ENCODE data around the gene FAHD2B.
"Not testable (repeated sequence)": the region's sequence is repeated elsewhere in the genome, so short reads cannot be mapped to it uniquely, and the experiment has no call there.

FAHD2B gene, protein sequence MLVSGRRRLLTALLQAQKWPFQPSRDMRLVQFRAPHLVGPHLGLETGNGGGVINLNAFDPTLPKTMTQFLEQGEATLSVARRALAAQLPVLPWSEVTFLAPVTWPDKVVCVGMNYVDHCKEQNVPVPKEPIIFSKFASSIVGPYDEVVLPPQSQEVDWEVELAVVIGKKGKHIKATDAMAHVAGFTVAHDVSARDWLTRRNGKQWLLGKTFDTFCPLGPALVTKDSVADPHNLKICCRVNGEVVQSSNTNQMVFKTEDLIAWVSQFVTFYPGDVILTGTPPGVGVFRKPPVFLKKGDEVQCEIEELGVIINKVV

DNA sequence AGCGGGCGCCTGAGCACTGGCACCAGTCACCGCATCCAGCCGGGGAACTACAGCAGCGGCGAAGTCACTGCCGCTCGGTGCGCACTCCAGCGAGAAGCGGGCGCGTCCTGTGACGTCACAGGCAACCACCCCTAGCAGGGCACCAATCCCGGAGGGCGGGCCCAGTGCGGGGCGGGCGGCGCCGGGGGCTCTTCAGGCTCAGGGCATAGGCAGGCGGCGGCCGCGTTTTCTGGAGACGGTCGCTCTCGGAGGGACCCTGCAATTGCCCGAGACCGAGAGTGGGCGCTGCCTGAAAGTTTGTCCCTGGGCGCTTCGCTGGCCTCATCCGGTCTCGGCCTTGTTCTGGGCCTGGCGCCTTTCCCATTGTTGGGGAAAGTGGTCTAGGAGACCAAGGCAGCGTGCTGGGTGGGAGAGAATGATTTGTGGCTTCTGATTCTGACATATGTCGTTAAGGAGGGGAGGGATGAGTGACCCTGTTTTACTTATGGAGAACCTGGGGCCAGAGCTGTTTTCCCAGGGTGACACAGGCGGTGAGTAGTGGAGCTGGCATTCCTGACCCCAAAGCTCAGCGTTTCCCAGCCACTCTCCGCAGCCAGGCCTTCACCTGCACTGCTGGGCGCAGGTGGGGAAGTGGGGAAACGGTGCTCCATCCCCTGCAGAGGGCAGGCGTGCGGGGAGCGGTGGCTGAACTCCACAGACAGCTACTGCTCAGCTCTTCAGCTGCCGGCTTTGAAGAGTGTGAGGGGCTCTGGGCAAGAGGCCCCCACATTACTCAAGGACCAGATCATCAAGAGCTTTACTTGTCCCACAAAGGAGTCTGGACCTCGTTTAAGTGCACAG lies at the start of gene FAHD2B:
FAHD2B (minus strand) TSS at position 111 of the 840 bp plus-strand sequence. CDS start 3,176 bp downstream, outside the sequence.
- POLR2A ChIA-PET, result not testable (repeated sequence)
- CTCF ChIA-PET, result interaction anchor here (0.9 to 1.5 kb wide), 2 partner anchors 17 to 237 kb away, joined by 3 to 8 read pairs; partner anchors contain the start of genes ANKRD36 and ANKRD39
- DNase-seq (ENCODE audit: extremely low spot score), result peak; percentile 55

DNA sequence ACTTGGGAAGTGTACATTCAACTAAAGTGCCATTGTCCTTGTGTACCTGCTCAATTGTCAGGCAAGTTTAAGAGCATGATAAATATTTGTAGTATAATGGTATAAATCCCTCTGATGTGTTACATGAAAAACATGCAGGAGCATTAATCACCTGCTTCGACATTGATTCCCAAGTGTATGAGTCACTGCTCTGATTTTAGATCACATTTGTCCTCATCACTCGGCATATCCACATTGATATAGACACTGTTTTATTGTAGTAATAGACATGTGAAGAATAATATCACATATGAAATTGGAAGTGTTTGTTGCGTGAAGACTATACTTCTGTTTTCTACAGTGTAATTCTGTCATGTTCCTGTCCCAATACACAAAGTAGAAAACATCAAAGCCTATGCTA lies 49.3 kb upstream of the FAHD2B start:
- POLR2A ChIA-PET; CTCF ChIA-PET; DNase-seq (ENCODE audit: extremely low spot score): not testable (repeated sequence)

DNA sequence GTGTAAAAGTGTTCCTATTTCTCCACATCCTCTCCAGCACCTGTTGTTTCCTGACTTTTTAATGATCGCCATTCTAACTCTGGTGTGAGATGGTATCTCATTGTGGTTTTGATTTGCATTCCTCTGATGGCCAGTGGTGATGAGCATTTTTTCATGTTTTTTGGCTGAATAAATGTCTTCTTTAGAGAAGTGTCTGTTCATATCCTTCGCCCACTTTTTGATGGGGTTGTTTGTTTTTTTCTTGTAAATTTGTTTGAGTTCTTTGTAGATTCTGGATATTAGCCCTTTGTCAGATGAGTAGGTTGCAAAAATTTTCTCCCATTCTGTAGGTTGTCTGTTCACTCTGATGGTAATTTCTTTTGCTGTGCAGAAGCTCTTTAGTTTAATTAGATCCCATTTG lies 34.4 kb upstream of the FAHD2B start:
- POLR2A ChIA-PET; DNase-seq (ENCODE audit: extremely low spot score); CTCF ChIA-PET: not testable (repeated sequence)

DNA sequence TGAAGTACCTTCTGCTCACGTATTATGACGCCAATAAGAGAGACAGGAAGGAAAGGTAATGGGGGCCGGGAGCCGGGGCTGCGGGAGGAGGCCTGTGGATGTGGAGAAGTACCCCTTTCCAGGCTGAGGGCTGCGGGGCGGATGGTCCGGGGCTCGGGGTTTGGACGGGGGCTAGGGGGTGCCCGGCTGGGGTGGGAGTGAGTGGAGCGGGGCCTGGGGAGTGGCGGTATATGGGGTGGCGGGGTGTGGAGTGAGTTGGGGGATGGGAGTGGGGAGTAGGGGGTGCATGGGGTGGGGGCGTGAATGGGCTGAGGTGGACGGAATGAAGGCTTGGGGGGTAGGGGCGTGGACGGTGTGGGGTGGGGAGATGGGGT lies 19.2 kb upstream of the FAHD2B start:
- DNase-seq (ENCODE audit: extremely low spot score); POLR2A ChIA-PET: not testable (repeated sequence)
- CTCF ChIA-PET, result interaction anchor here (2.1 kb wide), 1 partner anchor 10 kb away, joined by 7 read pairs; no protein-coding TSS in a partner anchor

DNA sequence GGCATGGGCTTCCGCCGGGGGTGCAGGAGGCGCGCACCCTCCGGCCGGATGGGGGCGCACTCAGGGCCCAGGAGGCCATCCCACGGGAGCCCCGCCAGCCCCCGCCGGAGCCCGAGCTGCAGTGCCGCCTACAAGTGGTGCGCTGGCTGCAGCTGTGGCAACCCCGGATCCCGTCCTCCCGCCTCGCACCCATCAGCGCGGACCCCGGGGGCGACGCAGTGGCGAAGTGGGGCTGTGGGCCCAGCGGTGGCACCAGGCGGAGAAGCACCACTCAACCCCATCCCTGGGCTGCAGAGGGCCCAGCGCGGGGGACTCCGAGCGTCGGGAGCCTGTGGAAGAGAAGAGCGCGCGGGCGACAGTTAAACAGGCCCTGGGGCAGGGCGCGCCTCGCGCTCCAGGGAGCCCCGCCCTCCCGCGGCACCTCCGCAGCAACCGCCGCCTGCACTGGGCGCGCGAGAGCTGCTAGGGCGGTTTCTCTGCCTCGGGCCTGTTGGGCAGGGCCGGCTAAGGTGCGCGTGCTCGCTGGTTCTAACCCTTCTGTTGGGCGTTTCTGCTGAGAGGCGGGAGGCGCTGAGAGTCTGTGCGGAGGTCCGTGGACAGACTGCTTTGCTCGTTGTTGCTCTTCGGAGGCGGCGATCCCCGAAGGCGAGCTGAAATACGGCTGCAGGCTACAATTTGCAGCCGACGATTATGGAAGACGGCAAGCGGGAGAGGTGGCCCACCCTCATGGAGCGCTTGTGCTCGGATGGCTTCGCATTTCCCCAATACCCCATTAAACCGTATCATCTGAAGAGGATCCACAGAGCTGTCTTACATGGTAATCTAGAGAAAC lies 18.6 kb upstream of the FAHD2B start, which contains the start of gene ANKRD36:
ANKRD36 (plus strand) TSS at position 104 of the 832 bp plus-strand sequence; CDS start at position 691, 587 bp downstream.
- POLR2A ChIA-PET, result not testable (repeated sequence)
- DNase-seq (ENCODE audit: extremely low spot score), result peak; percentile 72
- TF ChIP-seq, protein P1, sequence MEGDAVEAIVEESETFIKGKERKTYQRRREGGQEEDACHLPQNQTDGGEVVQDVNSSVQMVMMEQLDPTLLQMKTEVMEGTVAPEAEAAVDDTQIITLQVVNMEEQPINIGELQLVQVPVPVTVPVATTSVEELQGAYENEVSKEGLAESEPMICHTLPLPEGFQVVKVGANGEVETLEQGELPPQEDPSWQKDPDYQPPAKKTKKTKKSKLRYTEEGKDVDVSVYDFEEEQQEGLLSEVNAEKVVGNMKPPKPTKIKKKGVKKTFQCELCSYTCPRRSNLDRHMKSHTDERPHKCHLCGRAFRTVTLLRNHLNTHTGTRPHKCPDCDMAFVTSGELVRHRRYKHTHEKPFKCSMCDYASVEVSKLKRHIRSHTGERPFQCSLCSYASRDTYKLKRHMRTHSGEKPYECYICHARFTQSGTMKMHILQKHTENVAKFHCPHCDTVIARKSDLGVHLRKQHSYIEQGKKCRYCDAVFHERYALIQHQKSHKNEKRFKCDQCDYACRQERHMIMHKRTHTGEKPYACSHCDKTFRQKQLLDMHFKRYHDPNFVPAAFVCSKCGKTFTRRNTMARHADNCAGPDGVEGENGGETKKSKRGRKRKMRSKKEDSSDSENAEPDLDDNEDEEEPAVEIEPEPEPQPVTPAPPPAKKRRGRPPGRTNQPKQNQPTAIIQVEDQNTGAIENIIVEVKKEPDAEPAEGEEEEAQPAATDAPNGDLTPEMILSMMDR (IDR thresholded peaks at IDR 0.05; ENCODE audit: control extremely low read depth, extremely low read depth, low read depth, missing control alignments), result peak; percentile 72
- CTCF ChIA-PET, result interaction anchor here (1.0 to 2.1 kb wide), 10 partner anchors 10 to 472 kb away, joined by 3 to 15 read pairs (median 6); partner anchors contain the start of gene ANKRD39

GRCh38 chr2:97112320-97113049 lies 17.8 kb upstream of the FAHD2B start:
- CTCF ChIA-PET, result interaction anchor here (0.8 to 2.1 kb wide), 21 partner anchors 9 to 475 kb away, joined by 3 to 15 read pairs (median 3); partner anchors contain the start of gene ANKRD39
- POLR2A ChIA-PET, result not testable (repeated sequence)
- TF ChIP-seq, protein P1 (IDR thresholded peaks at IDR 0.05; ENCODE audit: control extremely low read depth, extremely low read depth, low read depth, missing control alignments), result peak; percentile 71
- DNase-seq (ENCODE audit: extremely low spot score), result peak; percentile 8

DNA sequence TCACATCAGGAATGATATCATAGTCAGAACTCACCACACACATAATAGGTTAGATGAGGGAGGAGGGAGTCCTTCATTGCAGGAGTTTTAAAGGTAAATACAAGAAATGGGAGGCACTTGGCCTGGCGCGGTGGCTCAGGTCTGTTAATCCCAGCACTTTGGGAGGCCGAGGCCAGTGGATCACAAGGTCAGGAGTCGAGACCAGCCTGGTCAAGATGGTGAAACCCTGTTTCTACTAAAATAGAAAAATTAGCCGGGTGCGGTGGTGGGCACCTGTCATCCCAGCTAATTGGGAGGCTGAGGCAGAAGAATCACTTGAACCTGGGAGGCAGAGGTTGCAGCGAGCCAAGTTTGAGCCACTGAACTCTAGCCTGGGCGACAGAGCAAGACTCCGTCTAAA lies 16.6 kb upstream of the FAHD2B start:
- DNase-seq (ENCODE audit: extremely low spot score); POLR2A ChIA-PET: not testable (repeated sequence)
- CTCF ChIA-PET, result interaction anchor here (1.2 to 2.0 kb wide), 7 partner anchors 99 to 283 kb away, joined by 3 to 12 read pairs (median 4); partner anchors contain the start of gene ANKRD39

- DNase-seq (ENCODE audit: extremely low spot score); POLR2A ChIA-PET; CTCF ChIA-PET: not testable (repeated sequence)
Observed at GRCh38 chr2:97106878-97107277, 12.2 kb upstream of the FAHD2B start.

GRCh38 chr2:97098786-97099372 lies 4.2 kb upstream of the FAHD2B start:
- CTCF ChIA-PET; DNase-seq (ENCODE audit: extremely low spot score); POLR2A ChIA-PET: not testable (repeated sequence)

Data from GM10248 (cell line).